HG03025 (cell line): ENCODE data around the gene MCAT.
A peak's percentile ranks its signal among the peaks of the same experiment; 100 is the strongest.
"Not testable (repeated sequence)": the region's sequence is repeated elsewhere in the genome, so short reads cannot be mapped to it uniquely, and the experiment has no call there.

Experiments
- ATAC-seq: cut with Tn5 transposase; IDR thresholded peaks from one replicate; pipeline ENCODE4 v1.9.1; 2021; ENCODE audit warnings: mild to moderate bottlenecking, moderate library complexity; ENCODE audit not compliant: unreplicated experiment, low FRiP score

Gene MCAT

DNA sequence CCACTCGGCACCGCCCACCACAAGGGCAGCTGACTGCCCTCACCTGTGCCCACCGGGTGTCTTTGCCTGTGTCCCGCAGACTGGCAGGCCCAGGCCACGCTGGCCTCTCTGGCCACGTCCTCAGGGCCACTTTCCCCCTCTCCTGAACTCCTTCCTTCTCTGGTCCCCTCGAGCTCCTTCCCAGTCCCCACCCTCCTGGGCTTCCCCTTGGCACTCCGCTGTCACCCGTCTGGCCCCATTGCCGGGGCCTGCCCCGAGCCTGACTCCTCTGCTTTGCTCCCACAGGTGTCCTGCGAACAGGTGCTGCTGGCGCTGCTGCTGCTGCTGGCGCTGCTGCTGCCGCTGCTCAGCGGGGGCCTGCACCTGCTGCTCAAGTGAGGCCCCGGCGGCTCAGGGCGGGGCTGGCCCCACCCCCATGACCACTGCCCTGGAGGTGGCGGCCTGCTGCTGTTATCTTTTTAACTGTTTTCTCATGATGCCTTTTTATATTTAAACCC lies 14.2 kb downstream of the MCAT start:
- ATAC-seq, result no peak

DNA sequence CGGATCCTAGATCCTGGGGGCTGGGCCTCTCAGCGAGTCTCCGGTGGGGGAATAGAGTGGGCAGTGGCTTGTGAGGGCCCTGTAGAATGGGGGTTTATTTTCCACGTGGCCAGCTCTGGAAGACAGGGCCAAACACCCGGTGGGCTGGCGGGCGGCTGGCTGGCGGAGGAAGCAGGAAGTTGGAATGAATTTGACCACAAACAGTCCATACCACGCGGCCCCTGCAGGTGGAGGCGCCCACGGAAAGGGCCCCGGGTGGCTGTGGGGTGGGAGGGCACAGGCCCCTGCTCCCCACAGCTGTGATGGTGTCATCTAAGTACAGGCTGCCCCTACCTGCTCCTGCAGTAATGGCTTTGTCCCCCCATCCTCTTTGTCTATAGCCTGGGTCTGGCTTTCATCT lies 15.1 kb downstream of the MCAT start:
- ATAC-seq, result no peak

DNA sequence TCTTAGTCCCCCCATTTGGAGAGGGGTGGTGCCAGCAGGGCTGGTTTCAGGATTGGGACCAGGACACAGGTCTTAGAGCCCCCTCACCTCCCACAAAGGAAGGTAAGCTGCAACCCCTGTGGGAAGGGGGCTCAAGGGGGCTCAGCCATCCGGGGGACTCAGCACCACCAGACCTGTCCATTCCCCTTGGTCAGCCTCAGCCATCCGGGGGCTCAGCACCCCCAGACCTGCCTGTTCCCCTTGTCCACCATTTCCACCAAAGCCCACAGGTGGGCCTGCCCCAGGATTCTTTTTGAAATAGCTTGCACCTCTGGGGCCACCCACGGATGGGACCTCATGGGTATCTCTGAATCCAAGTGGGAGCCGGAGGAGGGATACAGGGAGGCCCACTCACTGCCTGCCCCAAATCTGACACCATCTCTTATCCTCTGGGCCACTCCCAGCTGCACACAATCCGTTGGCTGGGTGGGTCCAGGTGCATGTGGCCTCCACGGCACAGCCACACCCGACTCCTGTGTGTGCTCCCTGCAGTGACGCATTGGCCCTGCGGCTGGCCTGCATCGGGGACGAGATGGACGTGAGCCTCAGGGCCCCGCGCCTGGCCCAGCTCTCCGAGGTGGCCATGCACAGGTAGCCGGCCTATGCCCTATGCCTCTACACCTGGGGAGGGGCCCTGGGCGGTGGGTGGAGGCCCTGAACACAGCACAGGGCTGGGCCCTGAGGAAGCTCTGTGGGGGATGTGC lies 15.9 kb downstream of the MCAT start:
- ATAC-seq, result no peak

DNA sequence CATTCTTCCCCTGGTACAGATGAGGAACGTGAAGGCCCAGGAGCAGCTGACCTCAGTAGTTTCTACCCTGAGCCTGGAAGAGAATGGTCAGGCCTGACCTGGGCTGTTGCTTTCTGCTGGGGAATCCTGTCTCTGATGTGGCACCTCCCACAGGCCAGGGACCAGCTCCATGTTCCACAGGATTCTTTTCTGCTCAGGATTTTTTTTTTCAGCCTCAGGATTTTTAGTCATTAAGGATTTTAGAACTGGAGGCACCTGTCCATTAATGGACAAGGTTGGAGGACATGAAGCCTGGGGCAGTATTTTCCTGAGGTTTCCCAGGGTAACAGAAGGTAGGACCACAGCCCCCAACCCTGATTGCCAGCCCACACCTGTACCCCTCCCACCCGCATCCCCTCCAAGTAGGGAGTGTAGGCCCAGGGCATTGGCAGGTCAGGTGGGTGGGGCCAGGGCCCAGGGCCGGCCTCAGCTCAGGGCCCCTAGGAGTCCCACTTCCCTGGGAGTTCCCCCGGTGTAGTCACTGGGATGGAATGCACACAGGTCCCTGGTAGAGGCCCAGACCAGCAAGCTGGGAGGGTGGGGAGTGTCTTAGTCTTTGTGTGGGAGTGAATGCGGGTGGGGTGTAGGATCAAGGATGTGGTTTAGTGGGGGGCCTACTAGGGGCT lies 16.6 kb downstream of the MCAT start:
- ATAC-seq, result no peak

DNA sequence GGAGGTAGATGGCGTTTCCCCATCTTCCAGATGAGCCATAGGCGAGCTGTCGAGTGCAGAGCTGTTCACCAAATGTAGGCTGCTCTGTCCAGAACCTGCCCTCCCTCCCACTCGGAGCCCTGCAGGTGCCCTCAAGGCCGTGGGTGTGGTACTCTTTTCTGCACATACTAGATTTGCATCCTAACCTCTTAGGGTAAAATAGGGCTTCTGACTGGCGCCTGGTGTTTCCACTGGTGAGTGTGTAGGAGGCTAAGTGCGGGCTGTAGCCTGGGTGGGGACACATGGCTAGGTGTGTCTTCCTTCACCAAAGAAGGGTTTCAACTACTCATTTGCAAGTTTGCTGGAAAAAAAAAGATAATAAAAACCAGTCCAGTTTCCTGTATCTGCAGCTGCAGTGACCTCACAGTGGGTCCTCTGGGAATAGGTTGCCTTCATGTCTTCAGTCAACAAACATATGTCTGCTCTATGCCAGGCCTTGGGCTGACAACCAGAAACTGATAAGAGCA lies 24.2 kb downstream of the MCAT start:
- peak; percentile 72 for ATAC-seq

DNA sequence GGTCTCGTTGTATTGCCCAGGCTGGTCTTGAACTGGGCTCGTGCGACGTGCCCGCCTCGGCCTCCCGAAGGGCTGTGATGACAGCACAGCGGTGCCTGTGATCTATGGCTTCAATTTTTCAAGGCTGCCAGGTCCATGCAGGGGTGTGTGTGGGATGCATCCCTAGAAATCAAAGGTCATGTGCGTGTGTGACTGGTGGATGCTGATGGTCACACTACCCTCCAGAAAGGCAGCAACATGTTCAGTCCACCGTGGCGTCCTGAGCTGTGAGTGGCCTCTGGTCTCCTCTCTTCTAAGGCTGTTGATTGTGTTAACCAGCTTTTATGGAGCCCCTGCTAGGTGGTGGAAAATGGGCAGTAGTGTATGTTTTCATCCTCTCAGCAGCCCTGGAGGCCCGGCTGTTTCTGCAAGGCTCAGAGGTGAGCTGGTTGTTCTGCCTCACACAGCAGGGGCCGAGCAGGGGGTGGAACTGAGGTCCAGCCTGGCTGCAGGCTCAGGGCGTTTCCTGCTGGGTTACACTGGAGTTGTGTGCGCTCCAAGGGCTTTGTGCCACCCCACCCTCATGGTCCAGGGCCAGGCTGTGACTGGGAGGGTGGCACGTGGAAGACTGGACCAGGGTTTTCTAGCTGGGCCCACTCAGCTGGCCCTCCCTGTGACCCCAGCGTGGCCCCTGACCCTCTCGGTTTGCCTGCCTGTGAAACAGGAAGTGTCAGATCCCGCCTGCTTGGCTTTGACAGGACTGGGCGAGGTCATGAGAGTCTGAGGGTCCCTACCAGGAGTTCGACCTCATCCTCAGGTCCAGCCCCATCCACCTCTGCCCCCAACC lies 25.0 kb downstream of the MCAT start:
- ATAC-seq, result no peak

DNA sequence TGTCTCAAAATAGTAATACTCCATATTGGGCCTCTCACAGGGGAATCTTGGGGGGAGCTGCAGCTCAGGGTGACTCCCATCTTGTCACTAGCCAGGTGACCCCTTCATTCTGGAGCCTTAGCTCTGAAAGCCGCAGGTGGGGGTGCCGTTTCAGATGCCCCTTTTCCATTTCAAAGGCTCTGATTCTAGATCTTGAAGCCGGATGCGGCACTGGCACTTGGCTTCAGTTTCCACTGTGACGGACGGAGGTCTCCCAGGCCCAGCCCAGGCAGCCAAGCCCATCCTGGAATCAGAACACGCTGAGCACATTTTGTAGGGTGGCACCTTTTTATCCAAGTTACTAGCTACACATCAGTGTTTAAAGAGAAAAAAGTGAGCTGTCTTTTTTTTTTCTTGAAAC lies 26.3 kb downstream of the MCAT start:
- no peak for ATAC-seq

DNA sequence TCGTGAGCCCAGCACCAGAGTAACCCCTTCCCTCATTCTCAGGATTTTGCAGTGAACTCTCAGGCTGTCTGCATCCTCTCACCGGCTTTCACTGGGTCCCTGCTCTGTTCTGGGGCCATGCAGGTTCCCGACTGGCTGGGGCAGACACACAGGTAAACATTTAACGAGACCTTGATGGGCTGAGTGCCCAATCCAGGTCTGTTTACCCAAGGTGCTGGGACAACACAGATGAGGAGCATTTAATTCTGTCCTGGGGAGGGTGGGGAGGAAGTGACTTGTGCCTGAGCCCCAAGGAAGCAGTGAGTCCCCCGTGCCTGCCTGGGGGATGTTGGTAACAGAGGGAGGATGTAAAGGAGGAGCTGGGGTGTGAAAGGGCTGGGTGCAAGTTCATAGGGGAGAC lies 28.2 kb downstream of the MCAT start:
- ATAC-seq, result no peak

DNA sequence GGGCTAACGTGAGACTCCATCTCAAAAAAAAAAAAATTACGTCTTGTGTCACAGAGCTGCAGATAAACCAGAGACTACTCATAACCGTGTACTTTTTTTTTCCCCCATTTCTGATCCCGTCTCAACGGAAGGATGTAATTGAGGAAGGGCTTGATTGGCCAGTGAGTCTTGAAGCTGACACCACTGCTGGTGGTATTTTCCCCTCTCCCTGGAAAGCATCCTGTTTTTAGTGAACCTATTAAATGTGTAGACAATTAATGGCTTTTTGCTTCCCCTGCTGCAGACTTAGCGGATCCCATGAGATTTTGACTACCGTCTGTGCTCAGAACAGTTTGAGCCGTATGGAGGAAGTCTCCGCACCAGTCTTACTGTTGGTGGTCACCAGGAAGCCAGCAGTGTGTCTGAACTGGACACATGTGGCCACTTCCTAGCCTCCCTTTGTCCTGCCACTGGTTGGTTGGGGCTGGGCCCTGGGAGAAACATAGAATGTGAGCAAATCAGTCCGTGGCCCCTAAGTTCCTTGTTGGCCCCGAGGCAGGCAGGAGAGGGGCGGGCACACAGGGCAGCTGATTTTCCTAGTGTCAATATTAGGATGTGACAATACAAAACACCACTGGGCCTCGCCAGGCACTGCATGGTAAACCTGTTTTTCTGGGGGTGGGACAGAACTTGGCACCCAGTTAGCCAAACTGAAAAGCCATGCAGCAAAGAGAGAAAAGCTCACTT lies 29.5 kb downstream of the MCAT start:
- no peak for ATAC-seq

DNA sequence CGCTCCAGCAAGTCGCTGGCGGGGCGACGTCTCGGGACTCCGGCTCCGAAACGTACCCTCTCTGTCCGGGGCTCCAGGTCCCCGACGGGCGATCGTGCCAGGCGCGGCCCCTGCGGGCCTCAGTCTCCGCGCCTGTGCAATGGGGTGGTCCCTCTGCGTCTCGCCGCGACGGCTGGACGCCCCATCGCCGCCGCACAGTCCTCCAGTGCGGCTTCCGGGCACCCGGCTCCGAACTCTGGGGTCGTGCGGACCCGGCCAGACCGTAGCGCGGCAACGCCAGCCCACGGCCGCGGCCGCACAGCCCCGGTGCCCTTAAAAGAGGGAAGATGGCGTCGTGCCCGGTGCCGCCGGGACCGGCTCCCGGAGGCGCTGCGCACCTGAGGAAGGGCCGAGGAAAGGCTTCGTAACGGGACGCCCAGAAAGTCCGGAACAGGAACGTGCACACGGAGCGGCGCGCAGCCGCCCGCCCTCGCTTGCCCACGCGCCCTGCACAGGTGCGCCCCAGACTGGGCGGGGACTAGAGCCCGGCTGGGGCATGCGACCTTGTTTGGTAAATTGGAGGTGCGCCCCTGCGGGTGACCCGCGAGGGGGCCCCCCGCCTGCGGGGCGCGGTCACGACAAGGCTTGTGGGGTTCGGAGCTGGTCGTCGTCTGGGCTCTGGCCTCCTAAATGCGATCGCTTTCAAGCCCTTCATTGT lies 32.1 kb downstream of the MCAT start:
- ATAC-seq, result no peak

DNA sequence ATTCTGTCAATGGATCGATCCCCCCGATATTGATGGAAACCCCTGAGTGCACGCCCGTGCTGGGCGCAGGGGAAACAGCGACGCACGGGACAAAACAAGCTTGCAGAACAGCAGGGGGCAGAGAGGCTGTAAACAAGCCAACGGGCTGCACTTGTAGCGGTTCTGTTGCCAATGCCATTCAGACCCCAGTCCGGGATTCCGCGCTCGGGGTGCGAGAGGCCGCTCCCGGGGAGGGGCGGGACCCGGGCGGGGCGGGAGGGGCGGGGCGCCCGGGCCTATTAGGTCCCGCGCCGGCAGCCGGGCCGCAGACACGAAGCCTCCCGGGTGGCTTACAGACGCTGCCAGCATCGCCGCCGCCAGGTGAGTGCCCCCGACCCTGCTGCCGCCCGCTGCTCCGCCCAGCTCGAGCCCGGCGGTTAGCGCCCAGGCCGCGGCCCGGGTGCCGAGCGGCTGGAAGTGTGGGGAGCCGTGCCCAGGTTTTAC lies 32.7 kb downstream of the MCAT start, which contains the start of gene BIK:
TSS of gene BIK (plus strand) at position 307 of the 483 bp plus-strand sequence. CDS start 13,273 bp downstream, outside the sequence.
- no peak for ATAC-seq

DNA sequence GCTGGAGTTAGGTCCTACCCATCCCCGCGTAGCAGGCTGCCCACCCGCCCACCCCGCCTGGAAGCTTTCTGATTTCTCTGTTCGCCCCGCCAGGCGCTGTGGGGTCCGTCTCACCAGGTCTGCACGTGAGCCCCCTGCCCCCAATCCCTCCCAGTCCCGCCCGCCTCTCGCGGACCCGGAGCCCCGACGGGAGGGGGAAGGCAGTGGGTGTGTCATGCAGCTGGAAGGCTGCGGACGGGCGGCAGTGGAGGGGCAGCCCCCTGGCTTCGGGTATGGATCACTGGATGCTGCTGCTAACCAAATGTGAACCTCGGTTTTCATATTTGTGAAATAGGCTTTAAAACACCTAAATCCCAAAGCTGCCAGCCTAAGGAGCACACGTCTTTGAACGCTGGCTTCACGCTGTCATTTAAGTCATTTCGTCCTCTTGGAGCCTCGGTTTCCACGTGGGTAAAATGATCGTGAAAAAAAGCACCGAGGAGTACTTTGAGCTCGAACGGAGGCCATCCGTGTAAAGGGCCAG lies 33.2 kb downstream of the MCAT start:
- ATAC-seq, result no peak

DNA sequence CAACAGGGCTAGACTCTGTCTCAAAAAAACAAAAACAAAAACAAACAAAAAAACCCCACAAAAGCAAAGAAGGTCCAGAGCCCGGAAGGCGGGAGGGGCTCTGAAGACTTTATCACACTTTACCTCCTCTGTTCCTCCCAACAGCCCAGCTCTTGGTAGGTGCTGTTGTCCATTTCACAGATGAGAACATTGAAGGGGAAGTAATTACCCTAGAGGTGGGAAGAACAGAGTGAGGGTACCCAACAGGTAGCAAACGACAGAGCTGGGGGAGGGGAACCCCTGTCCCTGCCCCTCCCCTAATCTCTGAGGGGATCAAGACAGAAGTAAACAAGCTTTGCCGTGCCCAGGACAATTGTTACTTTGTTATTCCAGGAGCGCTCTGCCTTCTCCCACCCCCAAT lies 33.7 kb downstream of the MCAT start:
- ATAC-seq, result no peak

DNA sequence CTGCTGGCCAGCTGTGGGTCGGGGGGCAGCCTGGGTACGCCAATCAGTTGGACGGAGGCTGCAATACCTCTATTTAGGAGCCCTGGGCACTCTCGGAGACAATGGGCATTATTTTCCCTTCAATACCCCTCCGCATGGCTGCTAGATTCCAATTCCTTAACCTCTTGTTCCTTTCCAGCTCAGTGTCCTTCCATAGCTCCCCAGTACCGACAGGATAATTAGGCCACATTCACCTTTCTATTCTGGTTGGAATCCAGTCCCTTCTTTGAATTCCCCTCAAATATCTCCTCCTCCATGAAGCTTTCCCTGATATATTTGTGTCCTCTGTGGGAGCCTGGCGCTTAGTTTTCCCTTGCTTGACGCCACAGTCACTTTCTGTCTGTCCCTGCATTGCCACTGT lies 36.9 kb downstream of the MCAT start:
- no peak for ATAC-seq

DNA sequence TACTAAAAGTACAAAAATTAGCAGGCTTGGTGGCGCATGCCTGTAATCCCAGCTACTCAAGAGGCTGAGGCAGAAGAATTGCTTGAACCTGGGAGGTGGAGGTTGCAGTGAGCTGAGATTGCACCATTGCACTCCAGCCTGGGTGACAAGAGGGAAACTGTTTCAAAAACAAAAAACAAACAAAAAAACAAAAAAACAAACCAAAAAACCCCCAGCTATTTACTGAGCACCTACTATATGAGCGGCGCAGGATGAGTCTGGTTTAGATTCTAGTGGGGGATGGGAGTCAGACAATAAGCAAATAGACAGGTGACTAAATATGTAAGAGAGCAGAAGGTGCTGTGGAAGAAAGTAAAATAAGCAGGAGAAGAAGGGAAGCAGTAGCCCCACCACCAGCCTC lies 38.2 kb downstream of the MCAT start:
- not testable (repeated sequence) for ATAC-seq

DNA sequence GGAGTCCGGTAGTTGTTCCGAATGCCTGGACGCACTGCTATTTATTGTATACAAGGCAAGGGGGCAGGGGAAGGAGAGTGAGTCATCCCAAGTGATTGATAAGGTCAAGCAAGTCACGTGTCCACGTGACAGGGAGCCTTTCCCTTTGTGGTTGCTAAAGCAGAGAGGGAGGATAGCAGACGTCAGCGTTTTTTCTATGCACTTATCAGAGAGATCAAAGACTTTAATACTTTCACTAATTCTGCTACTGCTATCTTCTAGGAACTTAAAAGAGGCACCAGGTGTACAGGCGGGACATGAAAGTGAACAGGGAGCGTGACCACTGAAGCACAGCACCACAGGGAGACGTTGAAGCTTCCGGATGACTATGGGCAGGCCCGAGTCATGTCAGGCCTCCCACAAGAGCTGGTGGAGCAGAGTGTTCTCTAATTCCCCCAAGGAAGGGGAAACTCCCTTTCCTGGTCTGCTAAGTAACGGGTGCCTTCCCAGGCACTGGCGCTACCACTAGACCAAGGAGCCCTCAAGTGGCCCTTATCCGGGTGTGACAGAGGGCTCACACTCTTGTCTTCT lies 39.1 kb downstream of the MCAT start:
- not testable (repeated sequence) for ATAC-seq

DNA sequence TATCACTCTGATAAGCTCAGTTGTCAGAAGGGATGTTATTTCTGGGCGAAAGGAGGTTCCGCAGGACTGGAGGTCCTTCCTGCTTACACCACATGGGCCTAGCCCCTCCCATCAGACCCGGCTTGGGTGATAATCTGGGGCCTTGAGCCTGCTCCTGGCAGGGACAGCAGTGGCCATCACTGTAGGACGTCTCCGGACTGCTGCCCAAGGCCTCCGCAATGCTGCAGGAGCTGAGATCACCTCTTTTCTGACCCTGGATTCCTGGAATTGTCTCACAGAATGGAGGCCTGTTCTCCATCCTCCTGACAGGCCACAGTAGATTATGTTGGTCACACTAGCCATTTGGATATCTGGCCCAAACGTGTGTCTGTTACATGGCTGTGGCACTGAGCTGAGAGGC lies 41.9 kb downstream of the MCAT start:
- ATAC-seq, result no peak

DNA sequence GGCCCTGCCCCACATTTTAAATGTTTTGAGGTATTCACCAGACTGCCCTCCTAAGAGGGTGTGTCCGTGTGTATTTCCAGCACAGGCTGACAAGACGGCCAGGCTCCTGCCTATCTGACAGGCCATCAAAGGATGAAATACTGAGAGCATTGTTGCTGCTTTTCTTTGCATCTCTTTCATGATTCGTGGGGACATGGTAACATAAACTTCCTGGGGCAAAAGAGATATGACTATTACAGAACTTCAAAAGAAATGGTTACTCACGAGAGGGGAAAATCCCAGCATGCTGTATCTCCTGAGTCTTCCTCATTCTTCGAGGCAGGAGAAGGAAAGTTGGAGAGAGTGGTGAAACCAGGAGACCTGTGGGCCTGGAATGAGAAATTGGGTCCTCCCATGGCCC lies 43.0 kb downstream of the MCAT start:
- no peak for ATAC-seq

DNA sequence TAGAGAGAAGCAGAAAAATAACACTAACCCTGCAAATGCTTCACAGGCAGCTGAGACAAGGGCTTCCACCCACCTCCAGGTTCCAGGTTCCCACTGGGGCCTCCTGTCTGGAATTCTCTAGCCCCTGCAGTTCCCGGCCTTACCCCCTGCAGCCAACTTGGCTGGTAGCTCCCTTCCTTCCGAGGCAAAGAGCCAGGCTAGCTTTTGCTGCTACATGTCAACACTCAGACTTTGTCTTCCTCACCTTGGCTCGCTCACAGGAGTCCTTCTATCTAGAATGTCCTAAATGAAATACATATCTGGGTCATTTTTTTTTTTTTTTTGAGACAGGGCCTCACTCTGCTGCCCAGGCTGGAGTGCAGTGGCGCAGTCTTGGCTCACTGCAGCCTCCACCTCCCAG lies 44.1 kb downstream of the MCAT start:
- ATAC-seq, result no peak
